WTC11 (cell line): ENCODE measurements around the gene FZR1.

Experiments used
- ATF2 ChIP-seq: sonication (generic); formaldehyde crosslinking; IDR thresholded peaks from 2 replicates; pipeline ENCODE4 v1.8.1; 2022; ENCODE audit warnings: low read depth, missing genetic modification reagents, borderline replicate concordance
- ATF3 ChIP-seq: sonication (generic); formaldehyde crosslinking; conservative IDR thresholded peaks from 2 replicates; pipeline ENCODE4 v1.8.1; 2022; ENCODE audit warnings: mild to moderate bottlenecking, missing genetic modification reagents
- CBFB ChIP-seq: sonication (generic); formaldehyde crosslinking; IDR thresholded peaks from 2 replicates; pipeline ENCODE4 v1.8.1; 2022; ENCODE audit warnings: mild to moderate bottlenecking, low read depth, missing genetic modification reagents
- CREB1 ChIP-seq: sonication (generic); formaldehyde crosslinking; IDR thresholded peaks from 2 replicates; pipeline ENCODE4 v1.8.0; 2023; ENCODE audit warnings: mild to moderate bottlenecking, missing genetic modification reagents
- CTCF ChIP-seq: fragments of 200-600 bp; IDR thresholded peaks from 2 replicates; pipeline ENCODE4 v1.8.0; 2022; ENCODE audit warnings: antibody characterized with exemption
- FOXJ3 ChIP-seq: sonication (generic); formaldehyde crosslinking; IDR thresholded peaks from 2 replicates; pipeline ENCODE4 v1.9.0; 2021; ENCODE audit warnings: missing genetic modification reagents, mild to moderate bottlenecking, borderline replicate concordance
- GRHL2 ChIP-seq: fragments of 250-450 bp; sonication (Bioruptor Pico); IDR thresholded peaks from 2 replicates; pipeline ENCODE4 v1.8.0; 2022; ENCODE audit warnings: mild to moderate bottlenecking, moderate library complexity; ENCODE audit not compliant: insufficient replicate concordance, severe bottlenecking
- HMGXB4 ChIP-seq: sonication (generic); formaldehyde crosslinking; IDR thresholded peaks from 2 replicates; pipeline ENCODE4 v1.8.1; 2023; ENCODE audit warnings: mild to moderate bottlenecking, moderate library complexity, missing genetic modification reagents
- NFYB ChIP-seq: sonication (generic); formaldehyde crosslinking; conservative IDR thresholded peaks from 2 replicates; pipeline ENCODE4 v1.8.0; 2022; ENCODE audit warnings: low read depth, missing genetic modification reagents
- USF1 ChIP-seq: sonication (generic); formaldehyde crosslinking; IDR thresholded peaks from 2 replicates; pipeline ENCODE4 v1.8.0; 2022; ENCODE audit warnings: mild to moderate bottlenecking, missing genetic modification reagents

- no peak for TF ChIP-seq NFYB (CRISPR knock-in tag)
- no peak for TF ChIP-seq GRHL2 (CRISPR knock-in tag)
- TF ChIP-seq ATF3 (CRISPR knock-in tag) = no peak
- TF ChIP-seq ATF2 (CRISPR knock-in tag) = no peak
- TF ChIP-seq CTCF = no peak
- TF ChIP-seq CREB1 (CRISPR knock-in tag) = no peak
- TF ChIP-seq USF1 = no peak
- TF ChIP-seq FOXJ3 (CRISPR knock-in tag) = no peak
- no peak for TF ChIP-seq CBFB
- no peak for TF ChIP-seq HMGXB4 (CRISPR knock-in tag)
Observed at GRCh38 chr19:3477951-3478350, 28.2 kb upstream of the FZR1 start.
